Measurements from ENCODE around the gene NEK7.

DNA sequence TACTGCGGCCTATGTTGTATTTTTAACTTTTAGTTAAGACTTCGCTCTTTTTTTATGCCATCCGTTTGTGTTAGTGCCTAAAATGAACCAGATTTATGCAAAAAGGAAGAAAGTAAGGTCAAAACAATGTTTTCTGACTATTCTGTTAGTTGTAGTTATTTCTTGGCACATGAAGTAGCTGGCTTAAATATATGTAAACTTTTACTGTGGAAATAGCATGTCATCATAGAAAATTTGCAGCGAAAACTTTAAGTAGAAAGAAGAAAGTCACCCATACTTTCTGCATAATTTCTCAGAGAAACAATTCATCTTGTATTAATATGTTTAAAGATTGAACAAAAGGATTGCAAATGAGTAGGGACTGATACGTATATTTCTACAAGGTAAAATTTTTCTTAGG lies 106.4 kb downstream of the NEK7 start:
- TF ChIP-seq, protein P1, sequence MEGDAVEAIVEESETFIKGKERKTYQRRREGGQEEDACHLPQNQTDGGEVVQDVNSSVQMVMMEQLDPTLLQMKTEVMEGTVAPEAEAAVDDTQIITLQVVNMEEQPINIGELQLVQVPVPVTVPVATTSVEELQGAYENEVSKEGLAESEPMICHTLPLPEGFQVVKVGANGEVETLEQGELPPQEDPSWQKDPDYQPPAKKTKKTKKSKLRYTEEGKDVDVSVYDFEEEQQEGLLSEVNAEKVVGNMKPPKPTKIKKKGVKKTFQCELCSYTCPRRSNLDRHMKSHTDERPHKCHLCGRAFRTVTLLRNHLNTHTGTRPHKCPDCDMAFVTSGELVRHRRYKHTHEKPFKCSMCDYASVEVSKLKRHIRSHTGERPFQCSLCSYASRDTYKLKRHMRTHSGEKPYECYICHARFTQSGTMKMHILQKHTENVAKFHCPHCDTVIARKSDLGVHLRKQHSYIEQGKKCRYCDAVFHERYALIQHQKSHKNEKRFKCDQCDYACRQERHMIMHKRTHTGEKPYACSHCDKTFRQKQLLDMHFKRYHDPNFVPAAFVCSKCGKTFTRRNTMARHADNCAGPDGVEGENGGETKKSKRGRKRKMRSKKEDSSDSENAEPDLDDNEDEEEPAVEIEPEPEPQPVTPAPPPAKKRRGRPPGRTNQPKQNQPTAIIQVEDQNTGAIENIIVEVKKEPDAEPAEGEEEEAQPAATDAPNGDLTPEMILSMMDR (conservative IDR thresholded peaks at IDR 0.05; ENCODE audit: low read depth, low read length) = no peak
- no peak for TF ChIP-seq EZH2 (IDR thresholded peaks at IDR 0.05; ENCODE audit: low read length, unreplicated experiment)

Data from PC-3 (cell line).